ENCODE data around the gene GMFB.

- TF ChIP-seq POLR2A (IDR thresholded peaks at IDR 0.05), result no peak
- peak in 1 of 7 experiments; percentile 3 for TF ChIP-seq CTCF (IDR thresholded peaks at IDR 0.05)
- TF ChIP-seq POLR2AphosphoS5 (IDR thresholded peaks at IDR 0.05), result no peak
Measured at GRCh38 chr14:54488318-54488645, 498 bp downstream of the GMFB start.

All from stomach (tissue), 4 donors.